Mesothelial cell of epicardium (in vitro differentiated cells): ENCODE measurements around the gene TRABD2A. TPM values are rescaled to one million over a fixed set of nuclear protein-coding genes. Genes with fewer than 3 reads are reported as not detected.
A peak's percentile ranks its signal among the peaks of the same experiment; 100 is the strongest.

Source experiments
- DNase-seq, 2 experiments: peaks; one replicate each; pipeline ENCODE4 v3.0.0; 2021; ENCODE audit warnings: low spot score in 2 of 2; ENCODE audit not compliant: unreplicated experiment in 2 of 2
- H3K27ac Mint-ChIP-seq: 2 replicates; pipeline ENCODE4 v1.8.0; 2021; ENCODE audit warnings: mixed read lengths
- H3K27me3 Mint-ChIP-seq: 2 replicates; pipeline ENCODE4 v1.8.0; 2021; ENCODE audit warnings: low read depth, mixed read lengths
- H3K36me3 Mint-ChIP-seq: 2 replicates; pipeline ENCODE4 v1.8.0; 2021; ENCODE audit warnings: mixed read lengths
- H3K4me1 Mint-ChIP-seq: 2 replicates; pipeline ENCODE4 v1.8.0; 2021; ENCODE audit warnings: mixed read lengths
- H3K4me3 Mint-ChIP-seq: 2 replicates; pipeline ENCODE4 v1.8.0; 2021; ENCODE audit warnings: mild to moderate bottlenecking, moderate library complexity, mixed read lengths
- H3K9me3 Mint-ChIP-seq: 2 replicates; pipeline ENCODE4 v1.8.0; 2021; ENCODE audit warnings: mixed read lengths
- total RNA-seq: library from RNA; stranded (reverse); gene quantifications from 3 replicates; pipeline ENCODE4 v1.2.1, GENCODE V29; 2021
- TF ChIP-seq, protein P1 (sequence below): fragments of 200-600 bp; sonication (generic); IDR thresholded peaks from one replicate; pipeline ENCODE4 v1.5.0; 2021; ENCODE audit warnings: antibody characterized with exemption; ENCODE audit not compliant: unreplicated experiment

Gene TRABD2A
- total RNA-seq, 1 donor from 2014 or later = 0.45 TPM

DNA sequence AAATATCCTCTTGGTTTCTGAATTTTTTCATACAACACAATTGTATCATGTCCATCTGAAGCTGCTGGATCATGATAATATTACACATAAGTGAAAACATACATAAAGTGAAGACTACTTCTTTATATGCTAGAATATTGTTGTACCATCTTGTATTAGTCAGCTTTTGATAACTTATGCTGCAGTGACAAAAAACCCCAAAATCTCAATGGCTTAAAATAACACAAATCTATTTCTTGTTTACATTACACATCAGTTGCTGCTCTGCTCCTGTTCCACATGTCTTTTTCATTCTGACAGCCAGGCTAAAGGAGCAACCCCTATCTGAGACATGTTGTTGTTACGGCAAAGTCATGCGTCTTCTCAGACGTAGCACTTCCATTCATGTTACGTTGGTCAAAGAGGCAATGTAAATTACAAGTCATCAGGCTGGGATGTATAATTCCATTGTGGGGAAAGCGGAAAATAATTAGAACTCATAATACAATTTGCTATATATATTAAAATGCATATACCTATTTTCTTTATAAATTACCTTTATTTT lies 30.3 kb upstream of the TRABD2A start:
- no peak for DNase-seq
- no peaks in the 10 kb centered on the region for H3K27me3 Mint-ChIP-seq

GRCh38 chr2:84908948-84909713 lies 28.2 kb upstream of the TRABD2A start:
- Mint-ChIP-seq H3K9me3 (peaks cover 13% of the 10 kb centered on the region), H3K36me3 (peaks cover 25% of the 10 kb centered on the region), H3K27ac (no peak overlapping the region), H3K4me3 (no peak overlapping the region), H3K27me3 (peaks cover 2% of the 10 kb centered on the region), H3K4me1 (peaks cover 19% of the 10 kb centered on the region)
- TF ChIP-seq, protein P1, sequence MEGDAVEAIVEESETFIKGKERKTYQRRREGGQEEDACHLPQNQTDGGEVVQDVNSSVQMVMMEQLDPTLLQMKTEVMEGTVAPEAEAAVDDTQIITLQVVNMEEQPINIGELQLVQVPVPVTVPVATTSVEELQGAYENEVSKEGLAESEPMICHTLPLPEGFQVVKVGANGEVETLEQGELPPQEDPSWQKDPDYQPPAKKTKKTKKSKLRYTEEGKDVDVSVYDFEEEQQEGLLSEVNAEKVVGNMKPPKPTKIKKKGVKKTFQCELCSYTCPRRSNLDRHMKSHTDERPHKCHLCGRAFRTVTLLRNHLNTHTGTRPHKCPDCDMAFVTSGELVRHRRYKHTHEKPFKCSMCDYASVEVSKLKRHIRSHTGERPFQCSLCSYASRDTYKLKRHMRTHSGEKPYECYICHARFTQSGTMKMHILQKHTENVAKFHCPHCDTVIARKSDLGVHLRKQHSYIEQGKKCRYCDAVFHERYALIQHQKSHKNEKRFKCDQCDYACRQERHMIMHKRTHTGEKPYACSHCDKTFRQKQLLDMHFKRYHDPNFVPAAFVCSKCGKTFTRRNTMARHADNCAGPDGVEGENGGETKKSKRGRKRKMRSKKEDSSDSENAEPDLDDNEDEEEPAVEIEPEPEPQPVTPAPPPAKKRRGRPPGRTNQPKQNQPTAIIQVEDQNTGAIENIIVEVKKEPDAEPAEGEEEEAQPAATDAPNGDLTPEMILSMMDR = no peak
- no peak for DNase-seq

More for the DNA sequence above, 30.3 kb upstream of the TRABD2A start:
- TF ChIP-seq, protein P1 = no peak
- H3K36me3 Mint-ChIP-seq = peaks cover 25% of the 10 kb centered on the region
- peaks cover 13% of the 10 kb centered on the region for H3K9me3 Mint-ChIP-seq
- no peak overlapping the region for H3K4me3 Mint-ChIP-seq
- no peak overlapping the region for H3K27ac Mint-ChIP-seq
- peaks cover 14% of the 10 kb centered on the region for H3K4me1 Mint-ChIP-seq

- Mint-ChIP-seq H3K9me3 (peaks cover 13% of the 10 kb centered on the region), H3K27me3 (peaks cover 8% of the 10 kb centered on the region), H3K4me3 (peak overlapping the region; percentile 96), H3K36me3 (peaks cover 23% of the 10 kb centered on the region), H3K27ac (peak overlapping the region; percentile 94), H3K4me1 (peaks cover 19% of the 10 kb centered on the region)
- DNase-seq = no peak
- TF ChIP-seq, protein P1 = no peak
Observed at GRCh38 chr2:84906900-84907714, 26.2 kb upstream of the TRABD2A start.

DNA sequence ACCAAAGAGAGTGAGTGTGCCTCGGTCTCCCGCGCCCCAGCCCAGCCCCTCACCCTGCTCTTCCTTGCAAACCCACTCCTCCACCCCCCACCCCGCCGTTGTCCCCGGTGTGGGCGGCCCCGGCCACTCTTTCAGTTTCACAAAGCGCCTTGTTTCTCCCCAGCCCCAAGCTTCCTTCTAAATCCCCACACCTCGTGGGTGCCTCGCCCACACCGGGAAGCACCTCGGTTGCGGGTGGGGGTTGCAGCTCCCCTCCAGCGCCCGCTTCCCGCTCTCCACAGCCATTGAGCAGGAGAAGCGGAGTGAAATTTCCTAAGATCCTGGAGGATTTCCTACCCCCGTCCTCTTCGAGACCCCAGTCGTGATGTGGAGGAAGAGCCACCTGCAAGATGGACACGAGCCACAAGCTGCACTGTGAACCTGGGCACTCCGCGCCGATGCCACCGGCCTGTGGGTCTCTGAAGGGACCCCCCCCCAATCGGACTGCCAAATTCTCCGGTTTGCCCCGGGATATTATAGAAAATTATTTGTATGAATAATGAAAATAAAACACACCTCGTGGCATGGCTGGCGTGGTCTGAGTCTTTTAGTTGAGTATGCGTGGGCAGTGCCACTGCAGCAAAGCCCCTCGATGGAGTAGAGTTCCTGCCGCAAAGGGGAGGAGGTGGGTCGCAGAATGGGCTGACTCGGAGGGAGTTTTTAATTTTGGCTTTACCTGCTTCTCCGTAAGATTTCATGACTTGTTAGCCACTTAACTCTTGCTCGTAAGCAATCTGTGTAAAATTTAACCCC lies 25.4 kb upstream of the TRABD2A start:
- peak overlapping the region; percentile 94 for H3K27ac Mint-ChIP-seq
- peaks cover 19% of the 10 kb centered on the region for H3K4me1 Mint-ChIP-seq
- TF ChIP-seq, protein P1 = no peak
- H3K27me3 Mint-ChIP-seq = peaks cover 8% of the 10 kb centered on the region
- peak overlapping the region; percentile 96 for H3K4me3 Mint-ChIP-seq
- peak in 1 of 2 experiments; percentile 47 for DNase-seq
- peaks cover 23% of the 10 kb centered on the region for H3K36me3 Mint-ChIP-seq
- peaks cover 17% of the 10 kb centered on the region for H3K9me3 Mint-ChIP-seq
